IPS-20b (cell line): ENCODE measurements around the gene CLIP2.

Experiments
- H3K27ac ChIP-seq: one replicate; pipeline ENCODE4 v1.5.1; 2013; ENCODE audit warnings: low read length
- H3K27me3 ChIP-seq: 2 replicates; pipeline ENCODE4 v1.6.1; 2013; ENCODE audit warnings: mild to moderate bottlenecking, low read length, inconsistent platforms; ENCODE audit not compliant: insufficient read depth
- H3K36me3 ChIP-seq: 2 replicates; pipeline ENCODE4 v1.6.1; 2013; ENCODE audit warnings: low read depth, mild to moderate bottlenecking, inconsistent platforms, low read length, moderate library complexity; ENCODE audit not compliant: insufficient read depth
- H3K4me1 ChIP-seq: 2 replicates; pipeline ENCODE4 v1.6.1; 2013; ENCODE audit warnings: mild to moderate bottlenecking, control low read depth, inconsistent platforms, low read length, moderate library complexity; ENCODE audit not compliant: insufficient read depth
- H3K4me3 ChIP-seq: 2 replicates; pipeline ENCODE4 v1.5.1; 2013; ENCODE audit warnings: mild to moderate bottlenecking, low read length, inconsistent platforms
- H3K9ac ChIP-seq: 2 replicates; pipeline ENCODE4 v1.6.1; 2013; ENCODE audit warnings: low read depth, mild to moderate bottlenecking, inconsistent platforms, low read length, moderate library complexity
- H3K9me3 ChIP-seq: 2 replicates; pipeline ENCODE4 v1.6.1; 2013; ENCODE audit warnings: mild to moderate bottlenecking, low read depth, low read length, inconsistent platforms; ENCODE audit not compliant: insufficient read depth

The CLIP2 gene

GRCh38 chr7:74256491-74257408 lies 32.5 kb upstream of the CLIP2 start:
- Histone ChIP-seq H3K9ac (no peak overlapping the region), H3K4me3 (no peak overlapping the region), H3K27ac (no peak overlapping the region)

GRCh38 chr7:74258639-74259038 lies 30.6 kb upstream of the CLIP2 start:
- no peak overlapping the region for H3K4me3 ChIP-seq
- no peaks in the 10 kb centered on the region for H3K27me3 ChIP-seq
- no peak overlapping the region for H3K27ac ChIP-seq
- H3K4me1 ChIP-seq = no peaks in the 10 kb centered on the region; the same call in 1 of the 2 replicates
- H3K9ac ChIP-seq = no peak overlapping the region
- H3K9me3 ChIP-seq = no peaks in the 10 kb centered on the region
- H3K36me3 ChIP-seq = no peaks in the 10 kb centered on the region

More at GRCh38 chr7:74256491-74257408, 32.5 kb upstream of the CLIP2 start:
- no peaks in the 10 kb centered on the region for H3K27me3 ChIP-seq
- no peaks in the 10 kb centered on the region for H3K9me3 ChIP-seq
- H3K4me1 ChIP-seq = no peaks in the 10 kb centered on the region; the same call in 1 of the 2 replicates
- H3K36me3 ChIP-seq = peaks cover 5% of the 10 kb centered on the region; the same call in 1 of the 2 replicates

DNA sequence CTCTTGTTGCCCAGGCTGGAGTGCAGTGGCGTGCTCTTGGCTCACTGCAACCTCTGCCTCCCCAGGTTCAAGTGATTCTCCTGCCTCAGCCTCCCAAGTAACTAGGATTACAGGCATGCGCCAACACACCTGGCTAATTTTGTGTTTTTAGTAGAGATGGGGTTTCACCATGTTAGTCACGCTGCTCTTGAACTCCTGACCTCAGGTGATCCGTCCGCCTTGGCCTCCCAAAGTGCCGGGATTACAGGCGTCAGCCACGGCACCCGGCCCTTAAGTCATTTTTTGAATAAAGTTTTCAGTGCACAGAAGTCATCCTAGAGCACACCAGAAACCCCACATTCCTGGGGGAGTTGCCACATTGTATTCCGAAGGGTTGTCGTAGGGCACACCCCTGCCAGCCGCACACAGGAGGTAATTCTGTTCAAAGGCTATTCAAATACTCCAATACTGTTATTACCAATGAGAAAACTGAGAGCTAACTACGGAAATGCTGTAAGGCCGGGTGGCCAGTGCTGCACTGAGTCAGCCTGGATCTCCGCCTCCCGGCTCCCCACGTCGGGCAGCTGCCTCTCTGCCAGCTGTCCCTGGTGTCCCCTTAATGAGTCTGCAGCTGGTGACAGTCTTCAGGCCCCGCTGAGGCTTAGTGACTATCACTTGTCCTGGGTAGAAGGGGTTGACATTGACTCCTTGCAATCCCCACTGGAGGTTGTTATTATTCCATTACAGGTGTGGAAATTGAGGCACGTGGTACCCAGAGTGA lies 26.4 kb upstream of the CLIP2 start:
- Histone ChIP-seq H3K9me3 (no peaks in the 10 kb centered on the region), H3K4me3 (no peak overlapping the region), H3K27ac (no peak overlapping the region), H3K4me1 (no peaks in the 10 kb centered on the region), H3K9ac (no peak overlapping the region), H3K27me3 (no peaks in the 10 kb centered on the region), H3K36me3 (no peaks in the 10 kb centered on the region)

GRCh38 chr7:74263399-74264120 lies 25.6 kb upstream of the CLIP2 start:
- Histone ChIP-seq H3K9ac (no peak overlapping the region), H3K9me3 (no peaks in the 10 kb centered on the region), H3K36me3 (no peaks in the 10 kb centered on the region), H3K27ac (no peak overlapping the region), H3K4me1 (no peaks in the 10 kb centered on the region), H3K27me3 (no peaks in the 10 kb centered on the region), H3K4me3 (no peak overlapping the region)

- Histone ChIP-seq H3K4me3 (no peak overlapping the region), H3K9ac (no peak overlapping the region), H3K36me3 (no peaks in the 10 kb centered on the region), H3K9me3 (no peaks in the 10 kb centered on the region), H3K27ac (no peak overlapping the region), H3K4me1 (no peaks in the 10 kb centered on the region), H3K27me3 (no peaks in the 10 kb centered on the region)
These were observed 22.8 kb upstream of the CLIP2 start for GRCh38 chr7:74266191-74266963.

DNA sequence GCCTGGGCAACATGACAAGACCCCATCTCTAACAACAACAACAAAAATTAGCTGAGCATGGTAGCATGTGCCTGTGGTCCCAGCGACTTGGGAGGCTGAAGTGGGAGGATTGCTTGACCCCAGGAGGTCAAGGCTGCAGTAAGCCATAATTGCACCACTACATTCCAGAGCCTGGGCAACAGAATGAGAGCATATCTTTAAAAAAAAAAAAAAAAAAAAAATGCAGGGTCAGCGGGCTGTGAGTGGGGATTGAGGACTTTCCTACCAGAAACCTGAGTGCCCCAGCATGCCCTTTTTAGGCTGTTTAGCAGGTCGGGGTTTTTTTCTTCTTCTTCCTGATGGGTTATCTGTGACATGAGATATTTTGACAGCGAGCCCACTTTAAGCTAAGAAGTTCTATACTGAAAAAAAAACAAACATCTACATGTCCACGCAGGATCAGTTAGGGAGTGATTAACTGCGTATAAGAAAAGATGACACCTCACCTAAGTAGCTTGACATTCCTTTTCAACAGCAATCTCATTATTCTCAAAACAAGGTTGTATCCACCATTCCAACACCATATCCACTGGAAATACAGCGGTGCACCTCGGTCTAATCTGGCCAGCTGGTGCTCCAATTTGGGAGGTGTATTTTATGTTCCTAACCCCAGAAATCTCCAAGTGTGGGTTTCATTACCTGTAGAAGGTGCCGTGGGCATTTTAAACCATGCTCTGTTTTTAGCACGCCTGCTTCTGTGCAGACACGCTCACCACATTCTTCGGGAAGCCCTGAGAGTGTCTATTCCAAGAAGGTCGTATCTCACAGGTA lies 21.2 kb upstream of the CLIP2 start:
- Histone ChIP-seq H3K27me3 (no peaks in the 10 kb centered on the region), H3K27ac (no peak overlapping the region), H3K9me3 (no peaks in the 10 kb centered on the region), H3K9ac (no peak overlapping the region), H3K4me1 (peaks cover 3% of the 10 kb centered on the region), H3K4me3 (no peak overlapping the region), H3K36me3 (no peaks in the 10 kb centered on the region)

DNA sequence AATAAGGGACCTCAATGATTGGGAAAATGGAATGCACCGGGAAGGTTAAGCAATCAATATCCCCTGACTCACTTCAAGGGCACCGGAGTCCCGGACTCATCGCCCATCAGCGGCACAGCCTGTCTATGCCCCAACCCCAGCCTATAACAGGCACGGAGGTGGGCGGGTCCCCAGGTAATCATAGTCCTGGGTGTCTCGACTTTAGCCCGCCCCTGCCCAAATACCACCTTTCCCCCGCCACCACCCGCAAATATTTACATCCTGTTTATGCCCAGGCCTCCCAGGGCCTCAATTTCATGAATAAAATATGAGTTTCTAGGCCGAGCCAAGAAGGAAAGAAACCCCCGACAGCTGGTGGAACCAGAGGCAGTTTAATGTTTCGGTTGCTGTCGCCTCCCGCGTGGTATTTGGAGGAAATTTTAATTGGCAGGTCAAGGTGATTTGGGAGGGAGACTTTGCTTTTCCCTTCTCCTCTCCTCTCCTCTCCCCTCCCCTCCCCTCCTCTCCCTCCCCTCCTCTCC lies 19.4 kb upstream of the CLIP2 start:
- H3K36me3 ChIP-seq = no peaks in the 10 kb centered on the region
- H3K4me3 ChIP-seq = peak overlapping the region; percentile 76
- no peaks in the 10 kb centered on the region for H3K9me3 ChIP-seq
- no peak overlapping the region for H3K27ac ChIP-seq
- H3K4me1 ChIP-seq = peaks cover 3% of the 10 kb centered on the region
- no peaks in the 10 kb centered on the region for H3K27me3 ChIP-seq
- no peak overlapping the region for H3K9ac ChIP-seq

DNA sequence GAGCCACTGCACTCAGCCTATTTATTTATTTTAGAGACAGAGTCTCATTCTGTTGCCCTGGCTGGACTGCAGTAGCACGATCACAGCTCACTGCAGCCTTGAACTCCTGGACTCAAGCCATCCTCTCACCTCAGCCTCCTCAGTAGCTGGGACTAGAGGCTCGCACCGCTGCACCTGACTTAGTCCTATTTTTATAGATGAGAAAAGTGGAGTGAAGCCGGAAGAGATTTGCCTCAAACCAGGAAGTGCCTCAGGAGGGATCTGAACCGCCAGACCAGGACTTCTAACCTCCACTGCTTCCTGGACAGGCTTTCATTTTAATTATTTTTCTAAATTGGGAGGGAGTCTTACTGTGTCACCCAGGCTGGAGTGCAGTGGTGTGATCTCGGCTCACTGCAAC lies 17.5 kb upstream of the CLIP2 start:
- Histone ChIP-seq H3K4me1 (peaks cover 3% of the 10 kb centered on the region), H3K36me3 (no peaks in the 10 kb centered on the region), H3K9me3 (no peaks in the 10 kb centered on the region), H3K27me3 (no peaks in the 10 kb centered on the region), H3K27ac (no peak overlapping the region), H3K4me3 (no peak overlapping the region), H3K9ac (no peak overlapping the region)

GRCh38 chr7:74272305-74273038 lies 16.7 kb upstream of the CLIP2 start:
- Histone ChIP-seq H3K27ac (no peak overlapping the region), H3K36me3 (no peaks in the 10 kb centered on the region), H3K9ac (peak overlapping the region; percentile 47; the same call in 1 of the 2 replicates), H3K9me3 (no peaks in the 10 kb centered on the region), H3K27me3 (no peaks in the 10 kb centered on the region), H3K4me3 (no peak overlapping the region), H3K4me1 (peaks cover 3% of the 10 kb centered on the region)

DNA sequence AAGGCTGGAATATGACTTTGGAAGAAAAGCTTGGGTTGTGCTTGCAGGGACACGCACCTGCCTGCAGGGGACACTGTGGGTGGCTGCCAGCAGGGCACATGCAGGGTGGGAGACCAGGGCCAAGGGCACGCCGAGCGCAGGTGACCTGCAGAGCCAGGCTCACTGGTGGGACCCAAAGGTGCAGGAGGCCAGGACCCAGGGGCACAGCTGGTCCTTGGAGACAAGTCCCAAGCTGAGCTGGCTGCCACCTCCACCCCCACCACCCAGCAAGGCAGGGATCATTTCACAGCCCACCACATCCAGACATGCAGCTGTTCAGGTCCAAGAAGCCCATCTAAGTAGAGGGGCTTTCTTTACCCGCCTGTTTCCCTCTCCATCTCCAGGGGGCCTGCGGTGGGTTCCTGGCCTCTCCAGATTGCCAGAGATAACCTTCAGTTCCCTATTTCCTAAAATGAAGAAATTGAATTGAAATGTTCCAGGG lies 13.8 kb upstream of the CLIP2 start:
- Histone ChIP-seq H3K4me3 (no peak overlapping the region), H3K27ac (no peak overlapping the region), H3K36me3 (no peaks in the 10 kb centered on the region), H3K9ac (no peak overlapping the region), H3K9me3 (no peaks in the 10 kb centered on the region), H3K27me3 (no peaks in the 10 kb centered on the region), H3K4me1 (peaks cover 8% of the 10 kb centered on the region)
